ENCODE data around the gene PSKH1.
"Not testable (repeated sequence)": the region's sequence is repeated elsewhere in the genome, so short reads cannot be mapped to it uniquely, and the experiment has no call there.

PSKH1 gene

GRCh38 chr16:67927131-67927941 is 34.3 kb downstream of the PSKH1 start:
- no peak for DNase-seq

GRCh38 chr16:67928147-67928546 is 35.1 kb downstream of the PSKH1 start:
- no peak for DNase-seq

- peak; percentile 80 for DNase-seq
Observed at GRCh38 chr16:67928561-67929364, 35.7 kb downstream of the PSKH1 start.

GRCh38 chr16:67930191-67930590 is 37.1 kb downstream of the PSKH1 start:
- no peak for DNase-seq

DNA sequence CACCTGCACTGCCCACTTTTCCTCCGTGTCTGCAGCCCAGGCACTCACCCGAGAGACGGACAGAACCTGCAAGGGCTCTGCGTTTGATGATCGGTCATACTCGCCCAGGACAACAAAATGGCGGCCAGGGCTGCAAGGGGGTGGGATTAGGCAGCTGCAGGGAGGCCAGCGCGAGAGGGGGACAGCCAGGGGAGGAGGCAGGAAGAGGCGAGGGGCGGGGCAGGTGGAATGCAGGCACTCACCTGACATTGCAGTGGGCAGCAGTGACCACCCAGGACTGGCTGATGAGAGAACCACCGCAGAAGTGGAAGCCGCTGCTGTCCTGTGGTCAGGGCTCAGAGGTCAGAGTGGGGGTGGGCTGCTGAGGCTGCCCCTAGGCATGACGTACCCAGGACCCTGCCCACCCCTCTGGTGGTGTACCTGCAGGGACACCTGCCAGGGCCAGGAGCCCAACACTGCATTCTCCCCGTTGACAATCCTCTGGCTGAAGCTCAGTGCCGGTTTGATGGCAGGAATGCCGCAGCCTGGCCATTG is 37.7 kb downstream of the PSKH1 start:
- DNase-seq, result no peak

DNA sequence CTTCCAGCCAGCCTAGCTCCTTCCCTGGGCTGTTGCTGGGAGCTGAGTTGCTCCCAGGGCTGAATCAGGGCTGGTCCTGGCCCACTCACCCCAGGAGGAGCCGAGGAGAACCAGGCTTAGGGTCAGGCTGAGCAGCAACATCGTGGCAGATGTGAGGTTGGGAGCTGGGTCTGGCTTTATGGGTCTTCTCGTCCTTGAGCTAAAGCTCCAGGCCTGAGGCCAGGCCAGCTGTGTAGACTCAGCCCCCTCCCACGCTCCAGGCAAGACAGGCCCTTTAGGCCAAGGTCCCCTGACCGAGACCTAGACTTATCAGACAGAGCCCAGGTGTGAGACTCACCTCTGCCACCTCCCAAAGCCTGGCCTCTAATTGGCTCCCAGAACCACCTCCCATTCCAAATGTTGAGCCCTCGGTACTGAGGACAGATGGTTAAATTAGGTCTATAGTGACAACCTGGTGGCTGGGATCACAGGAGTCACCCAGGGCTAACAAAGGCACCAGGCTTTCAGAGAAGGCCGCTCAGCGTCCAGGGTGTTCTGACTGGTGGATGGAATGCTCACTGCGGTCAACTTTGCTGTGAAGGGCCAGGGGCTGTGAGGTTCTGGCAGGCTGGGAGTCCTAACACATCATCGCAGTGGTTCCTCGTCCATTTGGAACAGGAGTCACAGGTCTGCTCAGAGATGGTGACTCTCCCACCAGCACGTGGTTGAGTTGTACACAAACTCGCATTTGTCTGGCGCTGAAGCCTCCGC is 38.8 kb downstream of the PSKH1 start, which contains the start of gene CTRL:
Gene CTRL, minus strand, starts transcription at position 151 of the 750 bp plus-strand sequence. Its CDS starts 10 bp downstream, at position 141.
- DNase-seq, result no peak

DNA sequence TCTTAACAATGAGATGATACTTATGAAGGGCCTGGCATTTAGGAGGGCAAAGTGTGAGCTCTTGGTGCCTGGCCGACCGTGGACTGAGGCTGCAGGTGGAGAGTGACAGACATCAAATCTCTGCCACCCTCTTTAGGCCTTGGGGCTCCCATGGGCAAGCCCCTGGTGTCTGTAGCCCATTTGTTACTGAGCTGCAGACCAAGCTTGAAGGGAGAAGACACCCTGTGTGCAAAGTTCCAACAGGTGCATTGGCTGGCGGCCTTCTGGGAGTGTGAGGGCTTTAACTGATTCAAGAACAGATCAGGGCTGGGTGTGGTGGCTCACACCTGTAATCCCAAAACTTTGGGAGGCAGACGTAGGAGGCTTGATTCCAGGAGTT is 39.4 kb downstream of the PSKH1 start:
- DNase-seq, result no peak

GRCh38 chr16:67933805-67934204 is 40.8 kb downstream of the PSKH1 start:
- DNase-seq, result no peak

DNA sequence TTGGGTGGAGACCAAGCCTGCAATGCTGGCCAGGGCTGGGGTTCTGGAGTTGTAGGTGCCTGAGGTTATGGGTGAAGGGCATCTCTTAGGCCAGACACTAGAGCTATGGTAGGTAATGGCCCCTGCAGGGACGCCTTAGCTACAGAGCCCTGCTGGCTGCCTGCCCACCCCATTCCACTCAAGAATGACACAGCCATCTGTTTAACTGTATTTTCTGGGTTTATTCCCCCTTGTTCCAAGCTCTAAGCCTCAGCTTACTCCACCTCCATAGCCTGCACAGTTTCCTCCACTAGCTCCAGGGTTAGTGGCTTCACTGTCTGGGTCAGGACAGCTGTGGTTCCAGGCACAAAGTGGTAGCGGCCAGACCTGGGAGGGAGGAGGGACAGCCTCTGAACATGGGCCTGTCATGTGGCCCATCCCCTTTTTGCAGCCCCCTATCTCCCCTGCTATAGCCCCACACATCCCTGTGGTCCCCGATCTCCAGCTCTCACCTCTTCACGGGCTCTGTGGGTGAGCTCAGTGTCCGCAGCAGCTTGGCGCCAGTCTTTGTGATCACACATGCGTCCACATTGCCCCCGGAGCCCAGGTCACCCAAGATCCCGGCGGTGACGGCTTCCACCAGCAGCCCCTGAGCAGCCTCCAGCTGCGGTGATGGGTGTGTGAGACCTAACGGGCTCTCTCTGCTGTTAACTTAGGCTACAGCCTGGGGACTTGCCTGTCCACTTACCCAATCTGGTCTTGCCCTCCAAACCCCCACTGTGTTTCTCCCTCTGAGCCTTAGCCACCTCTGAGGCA is 41.4 kb downstream of the PSKH1 start:
- no peak for DNase-seq

DNA sequence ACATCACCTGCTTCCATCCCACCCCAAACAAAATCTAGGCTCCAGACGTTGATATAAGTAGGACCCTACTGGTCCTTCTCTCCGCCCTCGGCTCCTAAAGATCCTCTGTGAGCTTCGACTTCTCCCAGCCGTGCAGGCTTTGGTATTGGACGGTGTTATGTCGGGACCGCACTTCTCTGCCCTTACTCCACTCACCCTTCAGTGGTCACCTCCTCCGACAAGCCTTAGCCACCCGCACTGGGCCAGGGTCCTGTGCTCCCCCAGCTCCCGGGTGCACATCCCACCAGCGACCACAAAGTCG is 42.0 kb downstream of the PSKH1 start:
- DNase-seq, result no peak

DNA sequence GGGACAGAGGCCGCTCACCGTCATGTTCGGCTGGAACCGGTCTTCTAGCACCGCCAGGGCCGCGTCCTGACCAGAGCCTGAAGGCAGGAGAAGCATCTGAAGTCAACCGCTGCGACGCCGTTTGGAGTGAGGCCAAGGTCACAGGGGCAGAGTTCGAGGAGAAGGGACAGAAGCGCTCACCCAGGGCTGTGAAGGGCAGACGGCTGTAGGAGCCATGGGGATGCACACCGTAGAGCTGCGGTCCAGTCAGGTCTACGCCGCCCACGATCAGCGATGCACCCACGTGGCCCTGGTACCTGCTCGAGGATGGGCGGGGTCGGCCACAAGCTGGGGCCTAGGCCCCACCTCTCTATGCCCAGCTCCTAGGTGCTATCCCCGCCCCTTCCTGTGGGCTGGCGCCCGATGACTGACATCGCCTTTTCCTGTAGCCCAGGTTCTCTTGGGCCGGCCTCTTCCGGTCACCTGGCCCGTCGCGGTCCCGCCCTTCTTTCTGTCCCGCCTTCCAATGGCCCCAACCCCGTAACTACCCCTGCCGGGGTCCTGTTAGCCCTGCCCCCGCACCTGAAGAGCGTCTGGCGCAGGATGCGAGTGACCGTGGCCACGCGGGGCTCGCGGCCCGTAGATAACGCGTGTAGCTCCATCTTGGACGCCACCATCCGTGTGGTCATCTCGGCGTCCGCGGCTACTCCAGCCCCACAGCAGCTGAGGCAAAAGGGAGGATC is 42.5 kb downstream of the PSKH1 start:
- peak; percentile 97 for DNase-seq

DNA sequence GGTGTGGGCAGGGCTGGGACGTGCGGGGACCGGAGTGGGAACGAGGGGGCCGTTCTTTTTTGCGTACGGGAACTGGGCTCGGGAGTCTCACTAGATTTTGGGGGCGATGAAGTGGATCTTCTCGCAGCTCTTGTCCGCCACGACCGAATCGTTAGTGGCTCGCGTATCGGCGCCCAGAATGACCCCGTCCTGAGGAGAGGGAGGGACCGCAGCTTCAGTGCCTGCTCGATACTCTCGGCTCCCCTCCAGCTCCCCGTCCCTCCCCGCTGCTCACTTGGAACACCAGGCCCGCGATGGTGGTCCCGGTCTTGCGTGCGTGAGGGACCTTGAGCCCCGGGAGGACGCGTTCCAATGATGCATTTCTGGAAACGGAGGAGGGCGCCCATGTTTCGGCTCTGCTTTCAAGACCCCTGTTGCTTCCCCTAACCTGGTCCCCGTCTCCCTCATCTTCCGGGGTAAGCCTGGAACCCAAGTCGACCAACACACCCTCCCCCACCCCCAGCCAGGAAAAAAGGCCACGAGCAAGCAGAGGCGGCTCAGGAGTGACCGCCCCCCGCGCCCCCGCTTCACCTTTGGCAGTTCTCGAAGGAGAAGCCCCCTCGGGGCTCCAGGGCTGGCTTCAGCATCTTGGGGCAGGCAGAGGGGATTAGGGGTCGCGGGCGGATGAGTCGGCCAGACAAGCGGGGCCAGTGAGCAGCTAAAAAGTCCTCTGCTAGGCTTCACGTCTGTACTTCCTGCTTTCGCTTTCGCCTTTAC is 43.2 kb downstream of the PSKH1 start, which contains the start of gene PSMB10:
Gene PSMB10, minus strand, starts transcription at position 727 of the 756 bp plus-strand sequence. Its CDS starts 101 bp downstream, at position 626.
- DNase-seq, result peak; percentile 50

GRCh38 chr16:67936880-67937605 is 44.0 kb downstream of the PSKH1 start:
- peak; percentile 81 for DNase-seq

- not testable (repeated sequence) for DNase-seq
Observed at GRCh38 chr16:67937713-67938112, 44.7 kb downstream of the PSKH1 start.

DNA sequence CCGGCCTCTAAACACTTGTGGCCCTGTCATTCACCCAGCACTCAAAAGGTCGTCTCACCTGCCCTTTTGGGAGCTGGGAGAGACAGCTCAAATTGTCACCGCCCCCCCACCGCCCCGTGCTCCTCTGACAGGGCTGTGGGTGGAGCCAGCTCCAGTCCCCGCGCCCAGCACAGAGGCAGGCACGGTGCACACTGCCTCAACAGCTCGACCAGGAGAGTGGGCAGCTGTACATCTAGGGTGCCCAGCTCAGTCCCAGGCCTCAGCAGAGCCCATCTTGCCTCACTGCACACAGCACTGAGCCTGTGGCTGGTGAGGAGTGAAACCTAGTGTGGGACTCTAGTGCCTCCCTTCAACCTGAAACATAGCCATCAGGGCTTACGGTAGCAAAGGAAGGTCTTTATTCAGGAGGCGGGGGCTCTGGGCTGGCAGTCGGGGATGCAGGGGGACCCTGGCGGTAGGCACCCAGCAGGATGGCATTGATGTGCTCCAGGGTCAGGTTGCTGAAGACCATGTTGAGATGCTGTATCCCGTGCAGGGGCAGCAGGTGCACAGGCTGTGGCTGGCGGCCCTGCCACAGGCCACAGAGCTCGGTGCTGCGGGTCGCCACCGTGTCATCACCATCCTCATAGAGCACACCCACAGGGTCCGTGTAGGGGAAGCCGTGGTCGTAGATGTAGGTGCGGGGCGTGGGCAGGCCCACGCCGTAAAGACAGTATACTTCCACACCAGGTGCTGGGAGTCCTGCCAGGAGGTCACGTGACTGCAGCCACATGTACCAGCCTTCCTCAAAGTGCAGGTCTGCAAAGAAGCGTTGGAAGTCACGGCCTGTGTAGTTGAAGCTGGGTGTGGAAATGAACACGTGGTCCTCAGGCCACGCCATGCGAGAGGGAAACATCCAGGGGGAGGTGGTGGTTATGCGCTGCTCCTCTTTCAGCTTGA is 46.7 kb downstream of the PSKH1 start:
- DNase-seq, result peak; percentile 57

DNA sequence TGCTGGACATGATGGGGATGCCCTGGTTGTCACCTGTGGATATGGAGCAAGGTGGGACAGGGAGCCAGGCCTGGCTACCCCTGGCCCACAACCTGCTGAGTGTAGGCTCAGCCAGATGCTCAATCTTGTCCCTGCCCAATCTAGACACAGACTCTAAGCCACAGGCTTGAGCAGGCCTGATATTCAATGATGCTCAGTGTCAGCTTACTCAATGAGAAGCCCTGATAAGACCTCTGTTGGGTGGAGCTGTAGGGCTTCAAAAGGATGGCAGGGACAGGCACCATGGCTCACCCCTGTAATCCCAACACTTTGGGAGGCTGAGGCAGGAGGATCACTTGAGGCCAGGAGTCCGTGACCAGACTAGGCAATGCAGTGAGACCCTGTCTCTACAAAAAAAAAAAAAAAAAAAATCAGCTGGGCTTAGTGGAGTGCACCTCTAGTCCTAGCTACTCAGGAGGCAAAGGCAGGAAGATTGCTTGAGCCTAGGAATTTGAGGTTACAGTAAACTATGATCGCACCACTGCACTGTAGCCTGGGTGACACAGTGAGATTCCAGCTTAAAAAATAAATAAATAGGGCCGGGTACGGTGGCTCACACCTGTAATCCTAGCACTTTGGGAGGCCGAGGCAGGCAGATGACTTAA is 47.5 kb downstream of the PSKH1 start:
- no peak for DNase-seq

DNA sequence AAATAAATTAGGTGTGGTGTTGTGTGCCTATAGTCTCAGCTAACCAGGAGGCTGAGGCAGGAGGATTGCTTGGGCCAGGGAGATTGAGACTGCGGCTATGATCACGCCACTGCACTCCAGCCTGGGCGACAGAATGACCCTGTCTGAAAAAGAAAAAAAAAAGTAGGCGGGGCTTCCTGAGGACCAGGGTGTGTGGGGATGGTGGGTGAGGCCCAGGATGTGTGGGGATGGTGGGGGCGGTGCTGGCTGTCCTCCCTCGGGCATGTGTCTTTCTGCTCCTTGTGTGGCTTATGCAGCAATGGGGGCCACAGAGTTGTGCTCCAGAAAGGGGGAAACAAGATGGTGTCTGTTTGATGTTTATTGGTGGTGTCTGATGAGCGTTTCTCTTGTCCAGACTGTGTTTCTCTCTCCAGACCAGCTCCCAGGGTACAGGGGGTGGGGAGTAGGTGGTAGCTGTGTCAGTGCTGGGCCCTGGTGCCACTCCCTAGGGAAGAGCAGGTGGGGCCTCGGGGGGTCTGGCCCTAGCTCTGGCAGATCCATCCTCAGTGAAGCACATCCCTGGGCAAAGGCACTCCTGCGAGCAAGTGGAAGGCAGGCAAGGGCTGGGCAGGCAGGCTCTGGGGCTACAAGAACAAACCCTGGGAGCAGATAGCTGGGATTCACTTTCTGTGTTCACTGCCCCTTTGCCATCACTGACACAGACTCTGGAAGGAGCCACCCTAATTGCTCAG is 48.6 kb downstream of the PSKH1 start:
- no peak for DNase-seq

DNA sequence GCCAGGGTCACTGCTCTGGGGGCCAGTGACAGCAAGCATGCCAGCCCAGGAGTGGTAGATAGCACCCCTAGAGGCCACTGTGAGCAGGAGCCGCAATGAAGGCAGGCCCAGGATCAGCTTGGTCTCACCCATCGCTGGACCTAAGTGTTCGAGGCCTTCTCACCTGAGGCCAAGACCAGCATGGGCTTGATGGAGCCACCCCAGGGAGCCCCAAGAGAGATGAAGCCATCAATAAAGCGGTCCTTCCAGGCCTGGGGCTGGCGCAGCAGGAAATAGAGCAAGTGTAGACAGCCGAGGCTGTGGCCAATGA is 49.1 kb downstream of the PSKH1 start:
- DNase-seq, result peak; percentile 39
